Omental fat pad (tissue), 4 donors: ENCODE data around the gene RGS19. TPM values are rescaled to one million over a fixed set of nuclear protein-coding genes. Genes with fewer than 3 reads are reported as not detected.
A peak's percentile ranks its signal among the peaks of the same experiment; 100 is the strongest.

Source experiments
- ATAC-seq: fragments of 150-250 bp; one replicate; pipeline ENCODE4 v1.9.1; 2016; ENCODE audit warnings: mild to moderate bottlenecking, moderate library complexity; ENCODE audit not compliant: low FRiP score
- DNase-seq: peaks from one replicate; pipeline ENCODE4 v3.0.0-alpha.2; 2019; ENCODE audit warnings: low spot score
- total RNA-seq, 4 donors: library from RNA; depleted of rRNA; stranded (reverse); fragments of >200 nt; gene quantifications; one replicate each; pipeline ENCODE4 v1.1.0, GENCODE V29; 2016
- TF ChIP-seq, protein P1 (sequence below), 3 donors: fragments of 450-650 bp; IDR thresholded peaks; one replicate each; pipeline ENCODE4 v1.5.1; 2016 to 2017; ENCODE audit warnings: antibody characterized with exemption in 3 of 3, mild to moderate bottlenecking in 3 of 3, moderate library complexity in 2 of 3

Gene RGS19
- total RNA-seq, 4 donors from 2014 or later, result 14.0 to 45.1 (median 29.3) TPM

DNA sequence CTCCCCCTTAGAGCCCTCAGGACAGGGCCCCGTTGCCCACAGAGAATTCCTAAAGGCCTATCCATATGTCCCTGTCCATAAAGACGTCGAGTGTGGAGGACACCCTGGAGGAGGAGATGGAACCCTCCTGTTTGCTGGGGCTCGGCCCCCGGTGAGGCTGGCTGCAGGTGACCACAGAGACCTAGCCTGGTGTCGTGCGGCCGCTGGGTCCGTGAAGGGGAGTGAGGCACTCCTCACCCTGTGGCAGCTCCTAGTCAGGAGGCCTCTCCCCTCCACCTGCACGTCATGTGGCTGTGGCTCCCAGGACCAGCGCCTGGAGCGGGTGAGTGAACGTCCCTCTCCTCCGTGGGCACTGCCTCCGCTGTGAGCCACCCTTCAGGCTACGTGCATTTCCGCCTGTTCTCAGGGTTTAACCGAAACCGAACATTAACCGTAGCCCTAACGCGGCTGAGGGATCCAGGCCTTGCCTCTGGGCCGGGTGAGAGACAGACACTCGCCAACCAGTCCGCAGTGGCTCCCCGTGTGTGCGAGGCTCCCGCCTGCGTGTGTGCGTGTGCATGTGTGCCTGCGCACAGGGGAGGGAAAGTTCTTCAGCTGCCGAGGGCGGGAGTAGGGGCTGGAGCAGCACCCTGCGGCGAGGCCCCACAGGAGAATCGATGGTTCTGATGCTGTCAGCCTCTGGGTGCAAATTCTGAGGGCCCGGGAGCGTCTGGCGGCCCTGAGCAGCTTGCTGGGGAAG, 22.3 kb downstream of the RGS19 start:
- DNase-seq, result no peak
- no peak for ATAC-seq
- TF ChIP-seq, protein P1, sequence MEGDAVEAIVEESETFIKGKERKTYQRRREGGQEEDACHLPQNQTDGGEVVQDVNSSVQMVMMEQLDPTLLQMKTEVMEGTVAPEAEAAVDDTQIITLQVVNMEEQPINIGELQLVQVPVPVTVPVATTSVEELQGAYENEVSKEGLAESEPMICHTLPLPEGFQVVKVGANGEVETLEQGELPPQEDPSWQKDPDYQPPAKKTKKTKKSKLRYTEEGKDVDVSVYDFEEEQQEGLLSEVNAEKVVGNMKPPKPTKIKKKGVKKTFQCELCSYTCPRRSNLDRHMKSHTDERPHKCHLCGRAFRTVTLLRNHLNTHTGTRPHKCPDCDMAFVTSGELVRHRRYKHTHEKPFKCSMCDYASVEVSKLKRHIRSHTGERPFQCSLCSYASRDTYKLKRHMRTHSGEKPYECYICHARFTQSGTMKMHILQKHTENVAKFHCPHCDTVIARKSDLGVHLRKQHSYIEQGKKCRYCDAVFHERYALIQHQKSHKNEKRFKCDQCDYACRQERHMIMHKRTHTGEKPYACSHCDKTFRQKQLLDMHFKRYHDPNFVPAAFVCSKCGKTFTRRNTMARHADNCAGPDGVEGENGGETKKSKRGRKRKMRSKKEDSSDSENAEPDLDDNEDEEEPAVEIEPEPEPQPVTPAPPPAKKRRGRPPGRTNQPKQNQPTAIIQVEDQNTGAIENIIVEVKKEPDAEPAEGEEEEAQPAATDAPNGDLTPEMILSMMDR (IDR thresholded peaks at IDR 0.05), result no peak

GRCh38 chr20:64056639-64056888, 22.8 kb downstream of the RGS19 start:
- DNase-seq, result no peak
- no peak for ATAC-seq
- TF ChIP-seq, protein P1 (IDR thresholded peaks at IDR 0.05), result no peak

DNA sequence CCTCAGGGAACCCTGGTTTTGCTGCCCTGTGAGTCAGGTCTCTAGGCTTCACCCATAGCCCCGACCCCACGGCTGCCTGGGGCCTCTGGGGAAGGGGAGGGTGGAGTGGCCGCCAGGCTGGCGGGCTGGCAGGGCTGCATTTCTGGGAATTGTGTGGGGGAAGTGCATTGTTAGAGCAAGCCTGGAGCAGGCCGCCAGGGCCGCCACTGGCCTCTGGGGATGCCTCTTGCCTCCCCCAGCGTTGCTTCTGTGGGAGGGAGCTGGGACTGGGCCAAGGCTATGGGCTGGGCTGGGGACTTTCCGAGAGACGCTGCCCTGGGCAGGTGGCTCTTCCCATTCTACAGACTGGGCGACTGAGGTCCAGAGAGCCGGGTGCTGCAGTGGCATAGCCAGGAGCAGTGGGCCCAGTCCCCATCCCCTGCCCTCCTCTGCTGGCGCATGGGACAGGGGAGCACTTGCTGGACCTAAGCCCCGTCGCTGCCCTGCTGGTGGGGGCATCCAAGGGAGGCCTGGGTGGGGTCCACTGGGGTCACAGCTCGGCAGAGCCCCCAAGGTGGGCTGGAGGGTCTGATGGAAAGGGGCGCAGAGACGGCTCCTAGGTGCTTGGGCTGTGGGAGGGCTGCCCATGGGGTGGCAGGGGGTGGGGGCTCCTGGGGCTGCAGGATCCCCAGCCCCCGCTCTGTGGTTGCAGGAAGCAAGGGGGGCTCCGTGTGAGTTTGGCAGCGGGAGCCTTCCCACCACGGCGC, 23.3 kb downstream of the RGS19 start:
- TF ChIP-seq, protein P1 (IDR thresholded peaks at IDR 0.05), result no peak
- ATAC-seq, result peak; percentile 7
- DNase-seq, result no peak

DNA sequence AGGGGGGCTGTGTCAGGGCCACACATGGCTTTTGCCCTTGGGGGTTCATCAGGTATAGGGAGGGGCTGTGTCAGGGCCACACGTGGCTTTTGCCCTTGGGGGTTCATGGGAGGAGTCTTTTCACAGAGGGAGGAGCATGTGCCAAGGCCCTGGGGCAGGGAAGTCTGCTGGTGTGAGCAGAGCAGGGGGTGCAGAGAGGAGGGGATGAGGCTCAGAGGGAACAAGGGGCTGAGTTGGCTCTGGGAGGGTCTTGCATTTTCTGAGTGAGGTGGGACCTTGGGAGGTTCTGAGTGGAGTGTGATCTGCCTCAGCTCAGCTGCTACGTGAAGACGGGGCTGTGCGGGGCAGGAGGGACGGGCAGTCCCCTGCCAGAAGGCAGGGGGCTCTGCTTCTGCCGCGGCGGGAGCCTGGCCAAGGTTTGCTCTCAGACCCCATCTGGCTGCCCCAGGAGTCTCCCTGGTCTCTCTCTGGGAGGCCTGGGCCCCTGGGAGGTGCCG, 23.9 kb downstream of the RGS19 start:
- TF ChIP-seq, protein P1 (IDR thresholded peaks at IDR 0.05), result no peak
- ATAC-seq (no peak), DNase-seq (no peak)

DNA sequence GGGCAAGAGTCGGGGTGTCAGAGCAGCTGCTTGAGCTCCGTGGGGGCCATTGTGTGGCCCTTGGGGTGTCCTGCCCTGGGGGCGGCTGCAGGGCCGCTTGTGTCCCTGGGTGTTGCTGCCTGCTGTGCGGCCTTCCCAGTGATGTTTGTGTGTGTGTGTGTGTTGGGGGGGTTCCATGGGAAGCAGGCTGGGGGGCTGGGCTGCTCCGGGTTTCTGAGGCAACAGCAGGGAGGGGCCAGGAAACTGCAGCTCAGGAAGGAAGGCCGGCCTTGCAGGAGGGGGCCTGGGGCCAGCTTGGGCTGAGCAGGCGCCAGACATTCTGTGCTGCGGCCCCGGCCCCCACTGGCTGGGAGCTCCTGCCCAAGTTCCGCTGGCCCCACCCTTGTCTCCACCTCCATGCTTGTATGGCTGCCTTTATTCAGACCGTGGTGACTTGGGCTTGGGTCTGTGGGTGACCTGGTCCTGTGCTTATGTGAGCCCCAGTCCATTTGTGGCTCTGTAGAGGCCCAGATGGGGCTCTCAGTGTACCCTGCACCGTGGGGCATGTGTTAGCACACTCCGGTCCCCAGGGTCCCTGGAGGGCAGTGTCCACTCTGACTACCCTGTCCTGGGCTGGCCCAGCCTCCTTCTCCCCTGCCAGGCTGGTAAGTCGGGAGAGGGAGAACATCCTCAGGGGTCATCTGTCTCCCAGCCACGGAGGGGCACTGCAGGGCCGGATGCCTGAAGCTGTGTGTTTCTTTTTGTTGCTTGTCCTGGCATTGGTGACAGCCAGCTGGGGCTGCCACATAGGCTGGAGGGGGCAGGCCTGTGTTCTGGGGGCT, 25.3 kb downstream of the RGS19 start:
- ATAC-seq, result no peak
- TF ChIP-seq, protein P1 (IDR thresholded peaks at IDR 0.05), result no peak
- no peak for DNase-seq

DNA sequence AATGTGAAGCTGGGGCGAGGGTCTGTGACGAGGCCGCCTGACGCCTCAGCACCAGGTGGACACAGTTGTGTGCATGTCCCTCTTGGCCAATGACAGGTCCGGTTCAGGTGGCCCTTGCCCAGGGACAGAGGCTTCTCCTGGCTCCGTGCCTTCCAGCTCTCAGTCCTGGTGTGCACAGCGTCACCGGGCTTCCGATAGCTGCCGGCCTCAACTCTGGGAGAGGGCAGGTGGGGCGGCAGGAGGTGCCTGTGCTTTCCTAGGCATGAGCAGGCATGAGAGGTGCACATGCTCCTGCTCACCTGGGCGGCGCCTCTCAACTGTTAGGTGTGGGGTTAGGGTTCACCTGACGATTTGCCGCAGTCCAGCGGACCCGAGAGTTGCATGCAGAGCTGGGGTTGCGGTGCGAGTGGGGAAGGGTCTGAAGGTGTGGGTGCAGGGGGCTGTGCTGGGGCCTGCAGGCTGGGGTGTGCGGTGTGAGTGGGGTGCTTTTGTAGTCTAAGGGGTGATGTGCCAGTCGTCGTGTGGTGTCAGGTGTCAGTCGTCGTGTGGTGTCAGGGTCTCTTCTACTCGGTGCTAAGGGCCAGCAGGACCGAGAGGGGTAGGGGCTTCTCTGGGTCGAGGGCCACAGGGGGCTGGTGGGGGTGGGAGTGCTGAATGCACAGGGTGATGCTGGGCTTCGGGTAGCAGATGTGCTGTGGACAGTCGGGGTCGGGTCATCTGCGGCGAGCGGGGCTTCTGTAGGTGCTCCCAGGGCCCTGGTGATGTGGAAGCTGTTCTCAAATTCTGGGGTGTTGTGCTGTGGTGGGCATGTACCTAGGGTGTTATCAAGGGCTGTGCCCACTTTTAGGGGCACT, 26.1 kb downstream of the RGS19 start:
- ATAC-seq (no peak), DNase-seq (no peak)
- TF ChIP-seq, protein P1 (IDR thresholded peaks at IDR 0.05), result no peak
